MCF 10A (cell line): ENCODE data around the gene PGLYRP1. TPM values are rescaled to one million over a fixed set of nuclear protein-coding genes. Genes with fewer than 3 reads are reported as not detected.
A peak's percentile ranks its signal among the peaks of the same experiment; 100 is the strongest.

Experiments used
- BruUV-seq: library from RNA; stranded (reverse); fragments of 400-500 nt; replicated peaks from 2 replicates; lab custom pipeline; 2021; lab: Mats Ljungman, UMichigan
- CTCF ChIA-PET: fragments of 300-600 bp; sonication (Branson Sonifier 250); formaldehyde crosslinking; extraction: SDS; loops from one replicate; lab custom pipeline; 2021; ENCODE audit warnings: antibody characterized with exemption, inconsistent platforms; lab: Yijun Ruan, JAX
- POLR2A ChIA-PET: fragments of 300-600, 350-650 bp; sonication (Branson Sonifier 250); formaldehyde crosslinking; extraction: SDS; loops from one replicate; lab custom pipeline; 2020; ENCODE audit warnings: antibody characterized with exemption, inconsistent platforms; lab: Yijun Ruan, JAX
- DNase-seq: peaks from one replicate; pipeline ENCODE4 v3.0.0-alpha.2; 2018; ENCODE audit not compliant: unreplicated experiment
- H3K27ac Mint-ChIP-seq: one replicate; pipeline ENCODE4 v1.8.0; 2022; ENCODE audit warnings: mild to moderate bottlenecking, low read depth, mixed read lengths; ENCODE audit not compliant: unreplicated experiment
- H3K27me3 Mint-ChIP-seq: one replicate; pipeline ENCODE4 v1.8.0; 2022; ENCODE audit warnings: mixed read lengths; ENCODE audit not compliant: insufficient read depth, unreplicated experiment
- H3K36me3 Mint-ChIP-seq: one replicate; pipeline ENCODE4 v1.8.0; 2022; ENCODE audit warnings: mild to moderate bottlenecking, moderate library complexity, mixed read lengths; ENCODE audit not compliant: insufficient read depth, unreplicated experiment
- H3K4me1 Mint-ChIP-seq: one replicate; pipeline ENCODE4 v1.8.0; 2022; ENCODE audit warnings: mixed read lengths; ENCODE audit not compliant: insufficient read depth, unreplicated experiment
- H3K4me3 Mint-ChIP-seq: one replicate; pipeline ENCODE4 v1.8.0; 2022; ENCODE audit warnings: mild to moderate bottlenecking, moderate library complexity, mixed read lengths; ENCODE audit not compliant: unreplicated experiment
- H3K9me3 Mint-ChIP-seq: one replicate; pipeline ENCODE4 v1.8.0; 2022; ENCODE audit warnings: mixed read lengths; ENCODE audit not compliant: unreplicated experiment
- CTCF ChIP-seq: fragments of 200-600 bp; IDR thresholded peaks from one replicate; pipeline ENCODE4 v1.8.0; 2022; ENCODE audit warnings: antibody characterized with exemption, mild to moderate bottlenecking; ENCODE audit not compliant: unreplicated experiment
- intact Hi-C: fragments of 100-400 bp; cut with micrococcal nuclease; formaldehyde crosslinking; loops from 2 replicates; pipeline ENCODE4 v1.14.1; 2022
- total RNA-seq: library from RNA; stranded (reverse); gene quantifications from 2 replicates; pipeline ENCODE4 v1.2.3, GENCODE V29; 2022

PGLYRP1 gene
- total RNA-seq, 1 experiment from 2014 or later = not detected

- ChIA-PET CTCF (no interaction called here), POLR2A (no interaction called here)
- Mint-ChIP-seq H3K27ac (no peak overlapping the region), H3K36me3 (no peaks in the 10 kb centered on the region), H3K9me3 (no peaks in the 10 kb centered on the region), H3K27me3 (peaks cover 20% of the 10 kb centered on the region), H3K4me3 (no peak overlapping the region), H3K4me1 (peaks cover 5% of the 10 kb centered on the region)
- no TSS peak for BruUV-seq
- no peak for TF ChIP-seq CTCF
- no peak for DNase-seq
- intact Hi-C loops = loop anchor here (10.0 kb wide), 1 partner anchor 105 kb away; the partner anchor contains the start of gene IRF2BP1
Observed at GRCh38 chr19:45990113-45990728, 32.6 kb downstream of the PGLYRP1 start.

- Mint-ChIP-seq H3K9me3 (no peaks in the 10 kb centered on the region), H3K27ac (no peak overlapping the region), H3K36me3 (no peaks in the 10 kb centered on the region), H3K27me3 (peaks cover 39% of the 10 kb centered on the region), H3K4me1 (peaks cover 7% of the 10 kb centered on the region), H3K4me3 (no peak overlapping the region)
- no peak for DNase-seq
- BruUV-seq = no TSS peak
- ChIA-PET CTCF (interaction anchor here (0.6 kb wide), 1 partner anchor 10 kb away, joined by 3 read pairs; the partner anchor contains the start of gene CCDC61), POLR2A (interaction anchor here (0.6 kb wide), 1 partner anchor 1242 kb away, joined by 3 read pairs; no protein-coding TSS in a partner anchor)
- TF ChIP-seq CTCF = no peak
- intact Hi-C loops = no loop called here
Observed at GRCh38 chr19:45985321-45985720, 37.5 kb downstream of the PGLYRP1 start.

- no peak overlapping the region for H3K27ac Mint-ChIP-seq
- intact Hi-C loops = no loop called here
- H3K9me3 Mint-ChIP-seq = no peaks in the 10 kb centered on the region
- no peak for DNase-seq
- POLR2A ChIA-PET = interaction anchor here (0.6 kb wide), 1 partner anchor 14 kb away, joined by 3 read pairs; the partner anchor contains the start of gene CCDC61
- no TSS peak for BruUV-seq
- CTCF ChIA-PET = no interaction called here
- no peaks in the 10 kb centered on the region for H3K36me3 Mint-ChIP-seq
- peaks cover 24% of the 10 kb centered on the region for H3K27me3 Mint-ChIP-seq
- no peak for TF ChIP-seq CTCF
- H3K4me1 Mint-ChIP-seq = peaks cover 6% of the 10 kb centered on the region
- no peak overlapping the region for H3K4me3 Mint-ChIP-seq
Observed at GRCh38 chr19:45981350-45981749, 41.5 kb downstream of the PGLYRP1 start.

- Mint-ChIP-seq H3K27ac (no peak overlapping the region), H3K27me3 (peaks cover 6% of the 10 kb centered on the region), H3K36me3 (no peaks in the 10 kb centered on the region), H3K4me3 (no peak overlapping the region), H3K4me1 (peaks cover 6% of the 10 kb centered on the region), H3K9me3 (no peaks in the 10 kb centered on the region)
- ChIA-PET POLR2A (no interaction called here), CTCF (no interaction called here)
- no peak for TF ChIP-seq CTCF
- no TSS peak for BruUV-seq
- peak; percentile 8 for DNase-seq
- intact Hi-C loops = no loop called here
Observed at GRCh38 chr19:45978156-45978555, 44.7 kb downstream of the PGLYRP1 start.
